Spinal cord (tissue), 10 donors: Measurements from ENCODE around the gene CCR5. TPM values are rescaled to one million over a fixed set of nuclear protein-coding genes. Genes with fewer than 3 reads are reported as not detected.
A peak's percentile ranks its signal among the peaks of the same experiment; 100 is the strongest.

Experiments used
- DNase-seq, 6 donors: peaks; one replicate each; pipeline versions ENCODE4 v3.0.0 to v3.0.0-alpha.2; 2013 to 2015; ENCODE audit warnings: low spot score in 6 of 6, low read depth in 4 of 6
- H3K27ac ChIP-seq: one replicate; pipeline ENCODE4 v1.5.1; 2013; ENCODE audit warnings: low read depth, low read length, control low read depth
- H3K27me3 ChIP-seq: one replicate; pipeline ENCODE4 v1.6.1; 2013; ENCODE audit warnings: low read length; ENCODE audit not compliant: control insufficient read depth, insufficient read depth
- H3K36me3 ChIP-seq: one replicate; pipeline ENCODE4 v1.6.1; 2013; ENCODE audit warnings: low read length; ENCODE audit not compliant: control insufficient read depth, insufficient read depth
- H3K4me1 ChIP-seq: one replicate; pipeline ENCODE4 v1.6.1; 2013; ENCODE audit warnings: low read length; ENCODE audit not compliant: control insufficient read depth, insufficient read depth
- H3K4me3 ChIP-seq: one replicate; pipeline ENCODE4 v1.5.1; 2013; ENCODE audit warnings: low read depth, low read length, control low read depth
- H3K9me3 ChIP-seq: one replicate; pipeline ENCODE4 v1.6.1; 2013; ENCODE audit warnings: low read length; ENCODE audit not compliant: control insufficient read depth, insufficient read depth
- WGBS: methylation state at CpG from one replicate; pipeline ENCODE4 v1.1.5; 2013; ENCODE audit warnings: missing lambda C conversion rate; ENCODE audit not compliant: insufficient coverage; 5-methylcytosine and 5-hydroxymethylcytosine counted together
- polyA plus RNA-seq, 2 donors: library from polyadenylated mRNA; unstranded; fragments of 120-200 nt; gene quantifications; one replicate each; pipeline ENCODE4 v1.2.1, GENCODE V29; 2013; ENCODE audit not compliant: insufficient read length in 2 of 2
- total RNA-seq, 2 donors: library from RNA; depleted of rRNA in 1 of 2; stranded (reverse); fragments of 120-200 nt in 1 of 2; fragments of >200 nt in 1 of 2; gene quantifications; one replicate each; pipeline versions ENCODE4 v1.2.3 to v1.2.4, GENCODE V29; 2013 to 2014
- donor health status: healthy.

The CCR5 gene
- total and polyA plus RNA-seq, 4 donors, result 0.11 to 0.79 (median 0.35) TPM

DNA sequence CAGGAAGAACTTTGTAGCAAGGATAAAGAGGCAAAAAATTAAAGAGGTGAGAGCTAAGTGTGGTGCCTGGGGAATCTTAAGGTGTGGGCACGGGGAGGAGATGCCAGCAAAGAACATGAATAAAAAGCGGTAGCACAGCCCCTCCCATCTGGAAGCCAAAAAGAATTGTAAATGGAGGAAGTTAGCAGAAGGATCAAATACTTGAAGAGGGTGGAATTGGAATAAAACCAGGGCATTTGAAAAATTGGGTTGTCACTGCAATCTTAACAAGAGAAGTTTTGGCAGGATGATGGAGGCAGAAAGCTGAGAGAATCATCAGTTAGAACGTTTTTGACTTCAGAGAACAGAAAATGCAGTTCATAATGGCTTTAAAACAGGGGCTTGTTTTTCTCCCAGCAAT, 14.5 kb upstream of the CCR5 start:
- Histone ChIP-seq H3K36me3 (no peaks in the 10 kb centered on the region), H3K9me3 (no peaks in the 10 kb centered on the region), H3K27ac (no peak overlapping the region), H3K4me1 (peaks cover 3% of the 10 kb centered on the region), H3K27me3 (no peaks in the 10 kb centered on the region), H3K4me3 (no peak overlapping the region)
- 69% methylated on average over 2 of the region's 3 CpGs for WGBS
- DNase-seq, result peak in 1 of 6 donors; percentile 52

DNA sequence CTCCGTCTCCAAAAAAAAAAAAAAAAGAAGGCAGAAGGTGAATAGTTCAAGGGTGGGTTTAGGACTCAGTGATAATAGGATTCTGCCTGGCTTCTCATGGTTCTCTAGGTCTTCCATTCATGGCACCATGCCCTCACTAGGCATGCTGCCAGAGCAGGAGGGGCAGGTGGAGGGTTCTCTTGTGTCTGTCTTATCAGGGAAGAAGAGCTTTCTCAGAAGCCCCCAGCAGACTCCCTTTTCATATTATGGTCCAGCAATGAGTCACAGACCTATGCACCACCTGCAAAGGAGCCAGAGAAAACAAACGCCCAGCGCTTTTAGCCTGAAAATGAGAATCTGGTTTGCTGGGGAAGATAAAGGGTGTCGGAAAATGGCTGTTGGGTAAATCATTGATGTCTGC, 13.8 kb upstream of the CCR5 start:
- Histone ChIP-seq H3K27ac (no peak overlapping the region), H3K4me3 (no peak overlapping the region), H3K4me1 (peaks cover 3% of the 10 kb centered on the region), H3K27me3 (no peaks in the 10 kb centered on the region), H3K36me3 (no peaks in the 10 kb centered on the region), H3K9me3 (no peaks in the 10 kb centered on the region)
- 84% methylated on average over 4 of the region's 4 CpGs for WGBS
- peak in 1 of 6 donors; percentile 10 for DNase-seq

DNA sequence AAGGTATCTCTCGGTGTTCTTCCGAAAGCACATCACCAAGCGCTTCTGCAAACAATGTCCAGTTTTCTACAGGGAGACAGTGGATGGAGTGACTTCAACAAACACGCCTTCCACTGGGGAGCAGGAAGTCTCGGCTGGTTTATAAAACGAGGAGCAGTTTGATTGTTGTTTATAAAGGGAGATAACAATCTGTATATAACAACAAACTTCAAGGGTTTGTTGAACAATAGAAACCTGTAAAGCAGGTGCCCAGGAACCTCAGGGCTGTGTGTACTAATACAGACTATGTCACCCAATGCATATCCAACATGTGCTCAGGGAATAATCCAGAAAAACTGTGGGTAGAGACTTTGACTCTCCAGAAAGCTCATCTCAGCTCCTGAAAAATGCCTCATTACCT, 12.3 kb upstream of the CCR5 start:
- 100% methylated on average over 1 of the region's 6 CpGs for WGBS
- Histone ChIP-seq H3K36me3 (no peaks in the 10 kb centered on the region), H3K27ac (no peak overlapping the region), H3K4me3 (no peak overlapping the region), H3K4me1 (peaks cover 3% of the 10 kb centered on the region), H3K9me3 (no peaks in the 10 kb centered on the region), H3K27me3 (no peaks in the 10 kb centered on the region)
- no peak for DNase-seq

DNA sequence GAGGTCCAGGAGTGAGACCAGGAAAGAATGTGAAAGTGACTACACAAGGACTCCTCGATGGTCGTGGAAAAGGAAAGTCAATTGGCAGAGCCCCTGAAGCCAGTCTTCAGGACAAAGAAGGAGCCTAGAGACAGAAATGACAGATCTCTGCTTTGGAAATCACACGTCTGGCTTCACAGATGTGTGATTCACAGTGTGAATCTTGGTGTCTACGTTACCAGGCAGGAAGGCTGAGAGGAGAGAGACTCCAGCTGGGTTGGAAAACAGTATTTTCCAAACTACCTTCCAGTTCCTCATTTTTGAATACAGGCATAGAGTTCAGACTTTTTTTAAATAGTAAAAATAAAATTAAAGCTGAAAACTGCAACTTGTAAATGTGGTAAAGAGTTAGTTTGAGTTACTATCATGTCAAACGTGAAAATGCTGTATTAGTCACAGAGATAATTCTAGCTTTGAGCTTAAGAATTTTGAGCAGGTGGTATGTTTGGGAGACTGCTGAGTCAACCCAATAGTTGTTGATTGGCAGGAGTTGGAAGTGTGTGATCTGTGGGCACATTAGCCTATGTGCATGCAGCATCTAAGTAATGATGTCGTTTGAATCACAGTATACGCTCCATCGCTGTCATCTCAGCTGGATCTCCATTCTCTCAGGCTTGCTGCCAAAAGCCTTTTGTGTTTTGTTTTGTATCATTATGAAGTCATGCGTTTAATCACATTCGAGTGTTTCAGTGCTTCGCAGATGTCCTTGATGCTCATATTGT, 10.8 kb upstream of the CCR5 start:
- WGBS, result 7% methylated on average over 6 of the region's 11 CpGs
- DNase-seq, result peak; percentile 33 to 96 (median 56)

DNA sequence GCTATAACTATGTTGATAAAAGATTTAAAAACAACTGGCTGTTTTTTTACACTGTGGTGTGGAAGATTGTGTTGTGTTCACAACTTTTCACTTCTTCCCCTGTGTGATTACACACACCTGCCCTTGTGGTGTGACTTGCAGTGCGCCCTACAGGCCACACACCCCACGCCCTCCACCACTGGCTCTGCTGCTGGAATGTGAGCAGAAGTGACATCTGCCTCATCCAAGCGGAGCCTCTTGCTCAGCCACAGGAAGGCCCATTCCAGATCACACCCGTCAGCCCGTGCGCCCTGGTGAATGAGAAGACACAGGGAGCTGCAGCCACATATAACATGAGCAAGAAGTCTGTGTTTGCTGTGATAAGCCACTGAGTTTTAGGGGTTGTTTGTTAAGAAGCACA, 9.8 kb upstream of the CCR5 start:
- Histone ChIP-seq H3K4me3 (no peak overlapping the region), H3K27ac (no peak overlapping the region), H3K27me3 (no peaks in the 10 kb centered on the region), H3K9me3 (no peaks in the 10 kb centered on the region), H3K36me3 (no peaks in the 10 kb centered on the region), H3K4me1 (peaks cover 3% of the 10 kb centered on the region)
- no peak for DNase-seq
- WGBS, result 53% methylated on average over 5 of the region's 6 CpGs

More for the DNA sequence above, 10.8 kb upstream of the CCR5 start:
- H3K9me3 ChIP-seq, result no peaks in the 10 kb centered on the region
- no peaks in the 10 kb centered on the region for H3K36me3 ChIP-seq
- H3K4me1 ChIP-seq, result peaks cover 3% of the 10 kb centered on the region
- H3K27ac ChIP-seq, result peak overlapping the region; percentile 57
- no peak overlapping the region for H3K4me3 ChIP-seq
- no peaks in the 10 kb centered on the region for H3K27me3 ChIP-seq

DNA sequence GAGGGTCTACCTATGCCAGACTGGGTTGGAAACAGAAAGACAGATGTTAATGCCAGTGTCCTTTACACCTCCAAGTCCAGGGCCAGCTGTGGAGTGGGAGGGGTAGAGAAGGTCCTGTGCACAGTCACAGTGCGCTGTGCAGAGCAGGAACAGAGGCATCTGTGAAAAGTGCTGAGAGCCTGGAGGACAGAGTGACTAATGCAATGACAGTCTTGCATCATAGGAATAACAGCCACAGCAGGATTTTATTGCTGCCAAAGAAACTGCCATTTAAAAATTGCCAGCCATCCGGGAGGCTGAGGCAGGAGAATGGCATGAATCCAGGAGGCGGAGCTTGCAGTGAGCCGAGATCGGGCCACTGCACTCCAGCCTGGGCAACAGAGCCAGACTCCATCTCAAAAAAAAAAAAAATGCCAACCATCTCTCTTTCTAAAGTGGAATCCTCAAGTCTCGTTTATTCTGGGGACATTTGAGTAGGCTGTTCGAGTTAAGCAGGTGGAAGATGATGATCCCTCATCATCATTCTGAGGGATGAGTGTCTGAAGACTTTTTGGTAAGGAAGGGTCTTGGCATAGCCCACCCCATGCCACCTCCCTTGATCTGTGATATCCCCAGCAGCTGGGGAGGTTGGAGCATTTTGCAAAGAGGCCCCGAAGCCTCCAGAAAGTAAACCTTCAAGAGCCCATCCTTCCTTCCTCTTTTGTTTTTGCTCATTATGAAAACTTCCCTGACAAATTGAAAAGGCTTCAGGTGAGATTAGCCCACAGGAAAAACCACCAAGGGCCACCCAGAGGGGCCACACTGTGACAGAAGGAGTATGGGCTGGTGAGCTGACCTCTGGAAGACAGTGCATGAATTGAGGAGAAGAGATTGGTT, 9.1 kb upstream of the CCR5 start:
- no peaks in the 10 kb centered on the region for H3K36me3 ChIP-seq
- H3K4me1 ChIP-seq, result peaks cover 3% of the 10 kb centered on the region
- no peak overlapping the region for H3K4me3 ChIP-seq
- H3K27me3 ChIP-seq, result no peaks in the 10 kb centered on the region
- 75% methylated on average over 5 of the region's 8 CpGs for WGBS
- no peak overlapping the region for H3K27ac ChIP-seq
- DNase-seq, result peak in 1 of 6 donors; percentile 53
- no peaks in the 10 kb centered on the region for H3K9me3 ChIP-seq

DNA sequence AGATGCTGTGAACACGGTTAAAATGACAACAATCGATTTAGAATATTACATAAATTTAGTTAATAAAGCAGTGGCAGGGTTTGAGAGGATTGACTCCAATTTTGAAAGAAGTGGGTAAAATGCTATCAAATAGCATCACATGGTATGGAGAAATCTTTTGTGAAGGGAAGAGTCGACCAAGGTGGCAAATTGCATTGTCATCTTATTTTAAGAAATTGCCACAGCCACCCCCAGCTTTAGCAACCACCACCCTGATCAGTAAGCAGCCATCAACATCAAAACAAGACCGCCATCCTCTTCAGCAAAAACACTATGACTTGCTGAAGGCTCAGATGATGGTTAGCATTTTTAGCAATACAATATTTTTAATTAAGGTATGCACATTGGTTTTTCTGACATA, 5.7 kb upstream of the CCR5 start:
- H3K9me3 ChIP-seq, result no peaks in the 10 kb centered on the region
- DNase-seq, result no peak
- no peak overlapping the region for H3K27ac ChIP-seq
- peaks cover 3% of the 10 kb centered on the region for H3K4me1 ChIP-seq
- H3K27me3 ChIP-seq, result no peaks in the 10 kb centered on the region
- no peaks in the 10 kb centered on the region for H3K36me3 ChIP-seq
- no peak overlapping the region for H3K4me3 ChIP-seq
- WGBS, result no CpG with 5 or more reads among the region's 4 CpGs

DNA sequence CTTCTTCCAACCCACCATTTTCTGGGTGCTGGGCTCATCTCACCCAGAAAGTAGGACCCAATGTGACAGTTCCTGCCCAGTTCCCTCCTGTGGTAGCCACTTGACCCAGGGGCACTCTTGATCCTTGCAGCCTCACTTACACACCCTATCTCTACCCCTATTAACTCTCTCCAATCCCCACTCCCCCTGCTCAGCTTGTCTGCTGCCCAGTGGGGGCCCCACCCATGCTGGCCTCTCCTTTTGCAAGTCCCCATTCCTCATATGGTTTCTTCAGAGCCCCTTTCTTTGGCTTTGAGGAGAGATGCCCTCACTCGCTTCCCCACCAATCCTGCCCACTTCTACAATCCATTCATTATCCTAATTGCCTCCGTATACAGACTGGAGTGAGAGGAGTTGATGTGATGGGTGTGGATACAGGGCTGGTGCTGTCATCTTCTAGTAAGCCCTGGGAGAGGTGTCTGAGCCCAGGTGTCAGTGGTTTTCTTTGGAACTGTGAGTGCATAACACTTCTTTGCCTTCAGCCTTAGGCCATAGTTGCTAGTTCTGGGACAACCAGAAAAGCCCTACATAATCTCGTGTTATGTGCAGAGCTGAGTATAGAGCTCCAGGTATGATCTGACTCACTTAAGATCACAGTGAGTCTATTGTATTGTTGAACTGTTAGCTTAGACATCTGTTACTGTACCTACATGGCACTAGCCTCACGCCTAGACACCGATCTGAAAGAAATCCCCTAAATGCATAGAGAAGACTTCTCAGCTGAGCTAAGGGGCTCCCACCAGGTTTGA, 4.8 kb upstream of the CCR5 start:
- WGBS, result 100% methylated on average over 3 of the region's 5 CpGs
- Histone ChIP-seq H3K27ac (no peak overlapping the region), H3K4me1 (peaks cover under 1% of the 10 kb centered on the region), H3K36me3 (no peaks in the 10 kb centered on the region), H3K4me3 (no peak overlapping the region), H3K9me3 (no peaks in the 10 kb centered on the region), H3K27me3 (no peaks in the 10 kb centered on the region)
- DNase-seq, result no peak

DNA sequence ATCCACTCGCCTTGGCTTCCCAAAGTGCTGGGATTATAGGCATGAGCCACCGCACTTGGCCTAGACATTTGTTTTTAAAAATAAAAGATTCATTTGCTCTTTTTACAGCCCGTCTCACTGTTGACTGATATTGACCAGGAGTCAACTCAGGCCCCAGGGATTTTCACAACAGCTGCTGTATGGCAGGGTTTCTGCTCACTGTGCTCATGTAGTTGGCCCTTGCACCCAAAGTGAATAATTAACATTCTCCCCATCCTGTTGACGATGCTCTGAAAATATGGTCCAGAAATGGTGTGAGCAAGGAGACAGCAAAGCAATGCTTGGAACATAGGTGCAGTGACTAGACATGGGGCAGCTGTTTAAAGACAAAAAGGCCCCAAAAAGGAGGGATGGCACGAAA, 2.9 kb upstream of the CCR5 start:
- 78% methylated on average over 2 of the region's 5 CpGs for WGBS
- Histone ChIP-seq H3K4me3 (no peak overlapping the region), H3K9me3 (no peaks in the 10 kb centered on the region), H3K27ac (no peak overlapping the region), H3K4me1 (no peaks in the 10 kb centered on the region), H3K27me3 (no peaks in the 10 kb centered on the region), H3K36me3 (no peaks in the 10 kb centered on the region)
- no peak for DNase-seq
